Cardiac septum (tissue), 1 donor: Measurements from ENCODE around the gene PLCL1. TPM values are rescaled to one million over a fixed set of nuclear protein-coding genes. Genes with fewer than 3 reads are reported as not detected.

Source experiments
- DNase-seq: peaks from one replicate; pipeline ENCODE4 v3.0.0-alpha.2; 2020; ENCODE audit warnings: low spot score
- intact Hi-C: fragments of 100-400 bp; cut with DNase I; formaldehyde crosslinking; loops from one replicate; pipeline ENCODE4 v1.14.0; 2022
- total RNA-seq: library from RNA; stranded (reverse); fragmentation: NEBNext Ultra II Directional; extraction: Animal tissue kit (Norgen Biotek cat#: 25700); gene quantifications from one replicate; pipeline ENCODE4 v1.2.1, GENCODE V29; 2021
- donor health status: DM: no; HTN: no; CAD: no.

PLCL1 gene
- total RNA-seq, 1 donor from 2014 or later = 82.5 TPM

GRCh38 chr2:197939787-197940186, 135.4 kb downstream of the PLCL1 start:
- no peak for DNase-seq
- intact Hi-C loops = no loop called here

GRCh38 chr2:197940382-197940781, 136.0 kb downstream of the PLCL1 start:
- no peak for DNase-seq
- intact Hi-C loops = no loop called here

DNA sequence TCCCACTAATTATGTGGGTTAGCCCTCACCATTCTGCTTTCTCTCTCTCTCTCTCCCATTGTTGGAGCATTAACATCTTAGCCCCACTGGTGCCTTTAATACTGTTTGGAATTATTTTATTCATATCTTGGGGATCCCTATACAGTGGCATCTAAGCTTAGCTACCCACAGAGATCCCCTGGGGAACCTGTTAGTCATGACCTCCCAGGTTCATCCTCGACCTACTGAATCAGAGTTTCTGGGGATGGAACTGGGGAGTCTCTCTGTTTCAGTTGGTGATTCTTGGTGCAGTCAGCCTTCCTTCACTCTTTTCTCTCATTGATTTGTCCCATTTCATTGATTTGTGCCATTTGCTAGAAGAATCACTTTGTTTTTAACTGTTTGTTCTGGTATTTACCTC, 137.3 kb downstream of the PLCL1 start:
- intact Hi-C loops = no loop called here

DNA sequence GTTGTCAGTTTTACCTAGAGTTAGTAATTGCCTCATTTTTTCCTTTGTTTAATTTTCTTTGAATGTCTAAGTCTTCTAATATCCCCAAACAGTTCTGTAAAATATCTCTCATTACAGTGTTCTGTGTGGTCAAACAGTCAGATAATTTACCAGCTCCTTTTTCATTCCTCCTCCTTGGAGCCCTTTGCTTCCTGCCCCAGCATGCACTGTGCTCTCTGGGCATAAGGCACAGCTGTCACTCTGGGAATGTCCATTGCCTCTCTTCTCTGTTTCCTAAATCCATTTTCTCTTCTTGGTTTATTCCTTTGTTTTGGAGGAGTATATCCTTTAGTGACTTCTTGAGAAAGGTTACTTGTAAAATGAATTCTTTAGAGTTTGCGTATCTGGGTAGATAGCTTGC, 139.3 kb downstream of the PLCL1 start:
- no peak for DNase-seq
- intact Hi-C loops = no loop called here

More for the DNA sequence above, 137.3 kb downstream of the PLCL1 start:
- no peak for DNase-seq

DNA sequence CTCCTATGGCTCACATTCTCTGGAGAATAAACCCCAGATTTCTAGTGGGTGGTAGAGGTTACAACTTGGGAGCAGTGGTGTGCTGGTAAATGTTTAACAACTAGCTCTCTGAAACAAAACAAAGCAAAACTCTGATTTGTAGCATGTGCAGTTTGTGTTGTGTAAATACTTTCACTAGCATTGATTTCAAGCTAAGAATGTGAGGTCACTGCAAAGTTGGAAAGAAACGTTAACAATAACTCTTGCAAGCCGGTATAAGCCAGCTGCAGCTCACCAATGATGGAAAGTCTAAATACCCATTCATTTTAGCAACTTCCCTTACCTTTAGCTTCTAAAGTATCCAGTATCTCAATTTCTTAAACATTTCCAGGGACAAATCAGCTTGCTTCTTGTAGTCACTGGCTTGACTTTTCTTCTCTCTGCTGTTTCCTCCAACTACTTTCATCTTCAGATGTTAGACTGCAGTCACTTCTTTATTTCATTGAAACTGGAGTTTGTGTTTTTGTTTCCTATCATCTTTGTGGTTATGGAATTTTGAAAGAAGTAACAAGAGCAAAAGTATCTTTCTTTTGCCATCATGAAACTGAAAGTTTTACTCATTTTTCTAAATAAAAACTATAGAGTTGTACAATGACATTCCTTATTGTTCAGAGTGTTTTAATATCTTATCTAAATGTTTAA, 140.2 kb downstream of the PLCL1 start:
- intact Hi-C loops = no loop called here

GRCh38 chr2:197946562-197946961, 142.2 kb downstream of the PLCL1 start:
- DNase-seq = no peak
- intact Hi-C loops = no loop called here

More for the DNA sequence above, 140.2 kb downstream of the PLCL1 start:
- no peak for DNase-seq

- DNase-seq = no peak
- intact Hi-C loops = no loop called here
Measured at GRCh38 chr2:197947219-197947757, 142.9 kb downstream of the PLCL1 start.

GRCh38 chr2:197949224-197949623, 144.8 kb downstream of the PLCL1 start:
- no peak for DNase-seq
- intact Hi-C loops = no loop called here

DNA sequence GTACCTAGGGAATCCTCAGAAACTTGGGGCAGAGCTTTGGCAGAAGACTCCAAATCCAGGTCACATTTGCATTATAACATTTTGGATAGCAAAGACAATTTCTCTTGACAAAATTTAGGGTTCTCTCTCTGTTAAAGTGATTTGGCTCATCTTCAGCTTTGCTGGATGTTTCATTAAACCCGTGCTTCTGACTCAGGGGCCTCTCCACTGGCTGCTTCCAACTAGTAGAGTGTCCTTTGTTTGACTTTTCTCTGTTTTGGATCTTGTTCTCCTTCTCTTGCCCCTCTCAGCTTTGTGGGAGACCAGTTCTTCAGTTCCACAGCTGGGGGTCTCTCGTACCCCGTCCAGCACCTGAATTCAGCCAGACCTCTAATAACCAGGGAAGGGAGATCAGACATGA, 145.6 kb downstream of the PLCL1 start:
- intact Hi-C loops = loop anchor here (5.0 kb wide), 1 partner anchor 68 kb away; no protein-coding TSS in a partner anchor
- no peak for DNase-seq

GRCh38 chr2:197950724-197951123, 146.3 kb downstream of the PLCL1 start:
- intact Hi-C loops = loop anchor here (5.0 kb wide), 1 partner anchor 68 kb away; no protein-coding TSS in a partner anchor
- no peak for DNase-seq

GRCh38 chr2:197952540-197953202, 148.3 kb downstream of the PLCL1 start:
- intact Hi-C loops = loop anchor here (2.0 to 5.0 kb wide), 2 partner anchors 70 to 148 kb away; partner anchors contain the start of gene PLCL1
- no peak for DNase-seq

GRCh38 chr2:197954328-197954727, 149.9 kb downstream of the PLCL1 start:
- DNase-seq = no peak
- intact Hi-C loops = loop anchor here (5.0 kb wide), 1 partner anchor 72 kb away; no protein-coding TSS in a partner anchor

GRCh38 chr2:197958592-197959150, 154.3 kb downstream of the PLCL1 start:
- DNase-seq = no peak
- intact Hi-C loops = no loop called here

GRCh38 chr2:197959383-197959782, 155.0 kb downstream of the PLCL1 start:
- intact Hi-C loops = no loop called here
- no peak for DNase-seq

GRCh38 chr2:197960786-197961185, 156.4 kb downstream of the PLCL1 start:
- intact Hi-C loops = no loop called here
- no peak for DNase-seq

DNA sequence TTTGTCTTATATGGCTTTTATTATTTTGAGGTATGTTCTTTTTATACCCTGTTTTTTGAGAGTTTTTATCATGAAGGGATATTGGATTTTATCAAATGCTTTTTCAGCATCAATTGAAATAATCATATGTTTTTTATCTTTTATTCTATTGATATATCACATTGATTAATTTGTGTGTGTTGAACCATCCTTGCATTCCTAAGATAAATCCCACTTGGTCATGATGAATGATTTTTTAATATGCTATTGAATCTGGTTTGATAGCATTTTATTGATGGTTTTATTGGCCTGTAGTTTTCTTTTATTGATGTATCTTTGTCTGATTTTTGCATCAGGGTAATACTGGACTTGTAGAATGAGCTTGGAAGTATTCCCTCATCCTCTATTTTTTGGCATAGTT, 160.3 kb downstream of the PLCL1 start:
- intact Hi-C loops = loop anchor here (5.0 kb wide), 1 partner anchor 143 kb away; no protein-coding TSS in a partner anchor

DNA sequence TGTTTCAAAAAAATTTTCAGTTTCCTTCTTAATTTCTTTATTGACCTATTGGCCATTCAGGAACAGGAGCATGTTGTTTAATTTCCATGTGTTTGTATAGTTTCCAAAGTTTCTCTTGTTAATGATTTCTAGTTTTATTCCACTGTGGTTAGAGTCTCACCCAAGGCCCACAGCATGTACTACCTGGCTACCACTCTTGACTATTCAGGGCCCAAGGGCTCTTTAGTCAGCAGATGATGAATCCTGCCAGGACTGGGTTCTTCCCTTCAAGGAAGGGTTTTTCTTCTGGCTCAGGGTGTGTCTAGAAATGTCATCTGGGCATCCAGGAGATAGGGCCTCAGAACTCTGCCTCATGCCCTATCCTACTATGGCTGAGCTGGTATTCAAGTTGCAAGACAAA, 161.4 kb downstream of the PLCL1 start:
- intact Hi-C loops = loop anchor here (5.0 kb wide), 1 partner anchor 142 kb away; no protein-coding TSS in a partner anchor
- DNase-seq = no peak

More for the DNA sequence above, 160.3 kb downstream of the PLCL1 start:
- no peak for DNase-seq

DNA sequence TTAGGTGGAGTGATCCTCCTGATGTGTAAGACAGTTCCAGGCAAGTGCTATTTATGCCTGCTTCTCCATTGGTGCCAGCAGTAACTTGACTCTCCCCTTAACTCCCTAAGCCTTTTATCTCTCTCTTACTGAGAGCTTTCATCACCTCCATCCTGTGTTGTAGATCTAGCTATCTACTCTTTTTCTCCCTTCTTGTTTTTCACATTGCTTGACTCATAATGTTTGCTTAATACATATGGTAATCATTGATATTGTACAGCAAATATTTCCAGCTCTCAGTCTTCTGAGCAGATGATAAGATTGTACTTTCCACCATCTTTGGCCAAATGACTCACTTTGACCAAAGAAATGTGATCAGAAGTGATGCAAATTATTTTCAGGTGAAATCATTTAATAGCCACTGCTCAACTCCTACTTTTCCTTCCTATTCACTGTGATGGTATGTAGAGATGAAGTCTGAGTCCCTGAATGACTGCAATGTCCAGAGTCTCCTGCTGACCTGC, 165.0 kb downstream of the PLCL1 start:
- no peak for DNase-seq
- intact Hi-C loops = loop anchor here (5.0 kb wide), 1 partner anchor 138 kb away; no protein-coding TSS in a partner anchor

- intact Hi-C loops = no loop called here
- DNase-seq = no peak
Measured at GRCh38 chr2:197972061-197972460, 167.7 kb downstream of the PLCL1 start.

- intact Hi-C loops = no loop called here
- DNase-seq = no peak
Measured at GRCh38 chr2:197972587-197972986, 168.2 kb downstream of the PLCL1 start.
